ENCODE results near the gene RAD1.
"Not testable (repeated sequence)": the region's sequence is repeated elsewhere in the genome, so short reads cannot be mapped to it uniquely, and the experiment has no call there.

The RAD1 gene

GRCh38 chr5:34923694-34924461 is 8.6 kb upstream of the RAD1 start:
- no peak overlapping the region for H3K4me3 ChIP-seq (ENCODE audit: low read depth, low read length)
- ChIA-PET POLR2A (interaction anchor here (0.6 to 1.5 kb wide), 2 partner anchors 9 to 23 kb away, joined by 3 to 11 read pairs; partner anchors contain the start of genes BRIX1 and RAD1), CTCF (interaction anchor here (0.6 to 1.3 kb wide), 6 partner anchors 26 to 448 kb away, joined by 3 to 5 read pairs (median 3); no protein-coding TSS in a partner anchor)
- no peak for TF ChIP-seq CTCF (IDR thresholded peaks at IDR 0.05; ENCODE audit: insufficient read depth, low read length, missing control alignments)
- DNase-seq (ENCODE audit: low read depth, low spot score): no peak

GRCh38 chr5:34923256-34923655 is 8.0 kb upstream of the RAD1 start:
- not testable (repeated sequence) for H3K4me3 ChIP-seq (ENCODE audit: low read depth, low read length); DNase-seq (ENCODE audit: low read depth, low spot score)
- POLR2A ChIA-PET: interaction anchor here (1.5 kb wide), 1 partner anchor 8 kb away, joined by 11 read pairs; the partner anchor contains the start of genes BRIX1 and RAD1
- CTCF ChIA-PET: interaction anchor here (0.6 to 1.3 kb wide), 3 partner anchors 25 to 441 kb away, joined by 3 to 4 read pairs (median 3); no protein-coding TSS in a partner anchor

GRCh38 chr5:34919077-34919476 is 3.8 kb upstream of the RAD1 start:
- POLR2A ChIA-PET: no interaction called here
- TF ChIP-seq CTCF (IDR thresholded peaks at IDR 0.05; ENCODE audit: insufficient read depth, low read length, missing control alignments): no peak
- DNase-seq (ENCODE audit: low read depth, low spot score): no peak
- no peak overlapping the region for H3K4me3 ChIP-seq (ENCODE audit: low read depth, low read length)
- CTCF ChIA-PET: interaction anchor here (1.5 to 4.4 kb wide), 3 partner anchors 10 to 444 kb away, joined by 7 to 15 read pairs (median 8); partner anchors contain the start of gene DNAJC21

DNA sequence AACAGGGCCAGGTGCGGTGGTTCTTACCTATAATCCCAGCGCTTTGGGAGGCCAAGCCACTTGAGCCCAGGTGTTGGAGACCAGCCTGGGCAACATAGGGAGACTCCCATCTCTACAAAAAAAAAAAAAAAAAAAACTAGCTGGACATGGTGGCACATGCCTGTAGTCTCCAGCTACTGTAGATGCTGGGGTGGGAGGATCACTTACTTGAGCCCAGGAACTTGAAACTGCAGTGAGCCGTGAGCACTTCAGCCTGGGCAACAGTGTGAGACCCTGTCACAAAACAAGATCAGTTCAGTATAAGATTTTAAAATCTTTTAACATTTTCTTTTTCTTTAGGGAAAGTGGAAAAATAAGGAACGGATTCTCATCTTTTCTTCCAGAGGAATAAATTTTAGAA is 2.7 kb upstream of the RAD1 start:
- no peak for TF ChIP-seq CTCF (IDR thresholded peaks at IDR 0.05; ENCODE audit: insufficient read depth, low read length, missing control alignments)
- CTCF ChIA-PET: interaction anchor here (1.5 to 4.4 kb wide), 4 partner anchors 11 to 442 kb away, joined by 6 to 15 read pairs (median 10); partner anchors contain the start of gene DNAJC21
- H3K4me3 ChIP-seq (ENCODE audit: low read depth, low read length): no peak overlapping the region
- POLR2A ChIA-PET: interaction anchor here (0.6 kb wide), 1 partner anchor 85 kb away, joined by 3 read pairs; no protein-coding TSS in a partner anchor
- DNase-seq (ENCODE audit: low read depth, low spot score): no peak

GRCh38 chr5:34916518-34916917 is 1.2 kb upstream of the RAD1 start:
- peak overlapping the region; percentile 93 for H3K4me3 ChIP-seq (ENCODE audit: low read depth, low read length)
- ChIA-PET POLR2A (interaction anchor here (2.7 kb wide), 1 partner anchor 12 kb away, joined by 14 read pairs; the partner anchor contains the start of gene DNAJC21), CTCF (interaction anchor here (1.1 to 4.4 kb wide), 8 partner anchors 10 to 442 kb away, joined by 3 to 18 read pairs (median 7); partner anchors contain the start of gene DNAJC21)
- no peak for TF ChIP-seq CTCF (IDR thresholded peaks at IDR 0.05; ENCODE audit: insufficient read depth, low read length, missing control alignments)
- no peak for DNase-seq (ENCODE audit: low read depth, low spot score)

DNA sequence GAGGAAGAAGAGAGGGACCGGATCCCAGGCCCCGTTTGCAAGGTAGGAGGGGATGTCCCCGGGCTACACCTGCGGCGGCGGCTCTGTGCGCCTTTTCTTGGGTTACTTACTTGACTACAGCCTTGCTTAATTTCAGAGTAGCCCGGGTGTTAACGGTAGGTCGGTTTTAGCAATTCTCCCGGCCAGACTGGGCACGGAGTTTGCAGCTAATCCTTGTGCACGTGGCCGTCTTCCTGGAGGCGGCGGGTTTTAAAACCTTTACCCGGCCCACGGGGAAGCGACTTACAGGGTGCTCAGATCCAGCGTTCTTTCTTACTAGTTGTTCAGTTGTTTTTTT is 520 bp upstream of the RAD1 start:
- H3K4me3 ChIP-seq (ENCODE audit: low read depth, low read length): peak overlapping the region; percentile 93
- no peak for DNase-seq (ENCODE audit: low read depth, low spot score)
- TF ChIP-seq CTCF (IDR thresholded peaks at IDR 0.05; ENCODE audit: insufficient read depth, low read length, missing control alignments): no peak
- CTCF ChIA-PET: interaction anchor here (1.1 to 4.4 kb wide), 10 partner anchors 10 to 441 kb away, joined by 3 to 18 read pairs (median 6); partner anchors contain the start of gene DNAJC21
- POLR2A ChIA-PET: interaction anchor here (0.7 to 2.7 kb wide), 7 partner anchors 8 to 422 kb away, joined by 3 to 14 read pairs (median 4); partner anchors contain the start of gene DNAJC21
